HEK293 (cell line): Measurements from ENCODE around the gene CBFA2T2.

ENCODE experiments used
- CTCF ChIA-PET: fragments of 350-600 bp; formaldehyde crosslinking; extraction: SDS; loops from one replicate; lab custom pipeline; 2021; ENCODE audit warnings: antibody characterized with exemption; lab: Yijun Ruan, JAX
- POLR2A ChIA-PET: fragments of 300-600 bp; formaldehyde crosslinking; extraction: SDS; loops from one replicate; lab custom pipeline; 2020; ENCODE audit warnings: antibody characterized with exemption, inconsistent platforms; lab: Yijun Ruan, JAX
- H3K27ac ChIP-seq: fragments of 200-500 bp; sonication (Bioruptor generic); 2 replicates; pipeline ENCODE4 v1.5.1; 2014; ENCODE audit warnings: low read depth, low read length, control low read depth, inconsistent platforms; ENCODE audit errors: extremely low read depth
- H3K36me3 ChIP-seq, 2 experiments: fragments of 200-500 bp in 1 of 2; sonication (Bioruptor generic) in 1 of 2; 1 replicate in 1 of 2; 2 replicates in 1 of 2; pipeline ENCODE4 v1.5.1; 2014 to 2017; ENCODE audit warnings: inconsistent platforms in 2 of 2, low read length in 2 of 2; ENCODE audit not compliant: control insufficient read depth in 2 of 2, insufficient read depth in 1 of 2
- H3K4me1 ChIP-seq: fragments of 200-500 bp; sonication (Bioruptor generic); 2 replicates; pipeline ENCODE4 v1.5.1; 2014; ENCODE audit warnings: mild to moderate bottlenecking, low read length, inconsistent platforms; ENCODE audit not compliant: control insufficient read depth, insufficient read depth
- H3K4me3 ChIP-seq: 2 replicates; pipeline ENCODE4 v1.5.1; 2011; ENCODE audit warnings: low read depth, mild to moderate bottlenecking, control low read depth, low read length, moderate library complexity
- H3K9me3 ChIP-seq: fragments of 200-500 bp; sonication (Bioruptor generic); 2 replicates; pipeline ENCODE4 v1.5.1; 2014; ENCODE audit warnings: low read depth, low read length, inconsistent platforms; ENCODE audit not compliant: control insufficient read depth, insufficient read depth
- ELK4 ChIP-seq: IDR thresholded peaks from 2 replicates; pipeline ENCODE4 v1.6.1; 2011; ENCODE audit warnings: mild to moderate bottlenecking, low read depth, low read length, borderline replicate concordance
- HOXC10 ChIP-seq: sonication (generic); formaldehyde crosslinking; IDR thresholded peaks from 2 replicates; pipeline ENCODE4 v1.8.1; 2023; ENCODE audit warnings: mild to moderate bottlenecking, missing genetic modification reagents
- KLF16 ChIP-seq: fragments of 450-650 bp; formaldehyde crosslinking; IDR thresholded peaks from 2 replicates; pipeline ENCODE4 v1.5.1; 2017; ENCODE audit warnings: missing biosample characterization, missing genetic modification characterization
- KLF7 ChIP-seq: fragments of 450-650 bp; formaldehyde crosslinking; IDR thresholded peaks from 2 replicates; pipeline ENCODE4 v1.5.1; 2016; ENCODE audit warnings: missing biosample characterization, missing genetic modification characterization, borderline replicate concordance
- SP2 ChIP-seq: fragments of 450-650 bp; formaldehyde crosslinking; IDR thresholded peaks from 2 replicates; pipeline ENCODE4 v1.5.1; 2016; ENCODE audit warnings: missing biosample characterization, missing genetic modification characterization
- SP7 ChIP-seq: fragments of 450-650 bp; formaldehyde crosslinking; IDR thresholded peaks from 2 replicates; pipeline ENCODE4 v1.5.1; 2016; ENCODE audit warnings: missing biosample characterization, missing genetic modification characterization
- ZBTB48 ChIP-seq: fragments of 450-650 bp; formaldehyde crosslinking; IDR thresholded peaks from 2 replicates; pipeline ENCODE4 v1.5.1; 2016; ENCODE audit warnings: missing biosample characterization, missing genetic modification characterization
- ZNF146 ChIP-seq: fragments of 450-650 bp; formaldehyde crosslinking; IDR thresholded peaks from 2 replicates; pipeline ENCODE4 v1.5.1; 2016; ENCODE audit warnings: missing biosample characterization, missing genetic modification characterization
- ZNF148 ChIP-seq: fragments of 450-650 bp; formaldehyde crosslinking; IDR thresholded peaks from 2 replicates; pipeline ENCODE4 v1.5.0; 2017; ENCODE audit warnings: missing biosample characterization, missing genetic modification characterization, borderline replicate concordance
- ZNF157 ChIP-seq: fragments of 450-650 bp; formaldehyde crosslinking; IDR thresholded peaks from 2 replicates; pipeline ENCODE4 v1.5.1; 2016; ENCODE audit warnings: missing biosample characterization, missing genetic modification characterization
- ZNF280D ChIP-seq: fragments of 450-650 bp; formaldehyde crosslinking; IDR thresholded peaks from 2 replicates; pipeline ENCODE4 v1.5.1; 2016; ENCODE audit warnings: missing biosample characterization, missing genetic modification characterization
- ZNF350 ChIP-seq: fragments of 450-650 bp; formaldehyde crosslinking; IDR thresholded peaks from 2 replicates; pipeline ENCODE4 v1.5.0; 2017; ENCODE audit warnings: missing biosample characterization, mild to moderate bottlenecking, missing genetic modification characterization
- ZNF366 ChIP-seq: fragments of 450-650 bp; formaldehyde crosslinking; conservative IDR thresholded peaks from 2 replicates; pipeline ENCODE4 v1.5.1; 2016; ENCODE audit warnings: missing biosample characterization, missing genetic modification characterization
- ZNF555 ChIP-seq: fragments of 450-650 bp; formaldehyde crosslinking; conservative IDR thresholded peaks from 2 replicates; pipeline ENCODE4 v1.5.1; 2017; ENCODE audit warnings: missing biosample characterization, mild to moderate bottlenecking, missing genetic modification characterization, inconsistent platforms
- ZNF645 ChIP-seq: fragments of 450-650 bp; formaldehyde crosslinking; IDR thresholded peaks from 2 replicates; pipeline ENCODE4; 2016; ENCODE audit warnings: missing biosample characterization, missing genetic modification characterization
- ZNF664 ChIP-seq: fragments of 450-650 bp; formaldehyde crosslinking; IDR thresholded peaks from 2 replicates; pipeline ENCODE4 v1.5.1; 2016; ENCODE audit warnings: missing biosample characterization, missing genetic modification characterization
- ZNF692 ChIP-seq: fragments of 450-650 bp; formaldehyde crosslinking; IDR thresholded peaks from 2 replicates; pipeline ENCODE4 v1.5.1; 2016; ENCODE audit warnings: missing biosample characterization, missing genetic modification characterization
- ZSCAN4 ChIP-seq: fragments of 450-650 bp; formaldehyde crosslinking; IDR thresholded peaks from 2 replicates; pipeline ENCODE4 v1.5.1; 2017; ENCODE audit warnings: missing biosample characterization, missing genetic modification characterization

Gene CBFA2T2

GRCh38 chr20:33640287-33640686 lies 150.4 kb downstream of the CBFA2T2 start:
- peaks cover 5 to 59% of the 10 kb centered on the region in 2 experiments; a peak in 2 of 3 replicates for H3K36me3 ChIP-seq

GRCh38 chr20:33644313-33645071 lies 154.6 kb downstream of the CBFA2T2 start:
- CTCF ChIA-PET, result no interaction called here
- H3K4me1 ChIP-seq, result no peaks in the 10 kb centered on the region
- POLR2A ChIA-PET, result no interaction called here
- no peak for TF ChIP-seq ZNF645 (tag by site-specific recombination)
- TF ChIP-seq KLF16, result no peak
- TF ChIP-seq ZNF350, result no peak
- TF ChIP-seq SP7 (tag by site-specific recombination), result no peak
- TF ChIP-seq ZBTB48 (tag by site-specific recombination), result no peak
- TF ChIP-seq ZNF555 (tag by site-specific recombination), result no peak
- TF ChIP-seq ZNF692 (tag by site-specific recombination), result no peak
- TF ChIP-seq ZNF664 (tag by site-specific recombination), result no peak
- TF ChIP-seq HOXC10 (CRISPR knock-in tag), result no peak
- no peak for TF ChIP-seq ZSCAN4 (tag by site-specific recombination)
- TF ChIP-seq SP2 (tag by site-specific recombination), result no peak

More at GRCh38 chr20:33640287-33640686, 150.4 kb downstream of the CBFA2T2 start:
- Histone ChIP-seq H3K4me3 (no peak overlapping the region), H3K27ac (no peak overlapping the region), H3K9me3 (no peaks in the 10 kb centered on the region), H3K4me1 (no peaks in the 10 kb centered on the region)
- POLR2A ChIA-PET, result no interaction called here
- CTCF ChIA-PET, result interaction anchor here (0.6 kb wide), 2 partner anchors 144 to 333 kb away, joined by 3 to 4 read pairs; no protein-coding TSS in a partner anchor
- TF ChIP-seq KLF7 (tag by site-specific recombination) (no peak), ZNF148 (tag by site-specific recombination) (no peak), ZNF146 (tag by site-specific recombination) (no peak), ZNF366 (tag by site-specific recombination) (no peak), ELK4 (no peak), ZNF280D (no peak), ZNF157 (tag by site-specific recombination) (no peak), SP2 (tag by site-specific recombination) (no peak)

More at GRCh38 chr20:33644313-33645071, 154.6 kb downstream of the CBFA2T2 start:
- no peak overlapping the region for H3K4me3 ChIP-seq
- no peaks in the 10 kb centered on the region for H3K9me3 ChIP-seq
- no peak overlapping the region for H3K27ac ChIP-seq
- peaks cover 8 to 50% of the 10 kb centered on the region in 2 experiments; a peak in 2 of 3 replicates for H3K36me3 ChIP-seq
